Measurements from ENCODE around the gene CCNG2. TPM values are rescaled to one million over a fixed set of nuclear protein-coding genes. Genes with fewer than 3 reads are reported as not detected.

The CCNG2 gene
- total and polyA plus RNA-seq, 10 of the 15 experiments (the other 5 are each of a cell fraction or from before 2014, with no cell fraction given), result 1.9 to 70.6 (median 5.9) TPM

DNA sequence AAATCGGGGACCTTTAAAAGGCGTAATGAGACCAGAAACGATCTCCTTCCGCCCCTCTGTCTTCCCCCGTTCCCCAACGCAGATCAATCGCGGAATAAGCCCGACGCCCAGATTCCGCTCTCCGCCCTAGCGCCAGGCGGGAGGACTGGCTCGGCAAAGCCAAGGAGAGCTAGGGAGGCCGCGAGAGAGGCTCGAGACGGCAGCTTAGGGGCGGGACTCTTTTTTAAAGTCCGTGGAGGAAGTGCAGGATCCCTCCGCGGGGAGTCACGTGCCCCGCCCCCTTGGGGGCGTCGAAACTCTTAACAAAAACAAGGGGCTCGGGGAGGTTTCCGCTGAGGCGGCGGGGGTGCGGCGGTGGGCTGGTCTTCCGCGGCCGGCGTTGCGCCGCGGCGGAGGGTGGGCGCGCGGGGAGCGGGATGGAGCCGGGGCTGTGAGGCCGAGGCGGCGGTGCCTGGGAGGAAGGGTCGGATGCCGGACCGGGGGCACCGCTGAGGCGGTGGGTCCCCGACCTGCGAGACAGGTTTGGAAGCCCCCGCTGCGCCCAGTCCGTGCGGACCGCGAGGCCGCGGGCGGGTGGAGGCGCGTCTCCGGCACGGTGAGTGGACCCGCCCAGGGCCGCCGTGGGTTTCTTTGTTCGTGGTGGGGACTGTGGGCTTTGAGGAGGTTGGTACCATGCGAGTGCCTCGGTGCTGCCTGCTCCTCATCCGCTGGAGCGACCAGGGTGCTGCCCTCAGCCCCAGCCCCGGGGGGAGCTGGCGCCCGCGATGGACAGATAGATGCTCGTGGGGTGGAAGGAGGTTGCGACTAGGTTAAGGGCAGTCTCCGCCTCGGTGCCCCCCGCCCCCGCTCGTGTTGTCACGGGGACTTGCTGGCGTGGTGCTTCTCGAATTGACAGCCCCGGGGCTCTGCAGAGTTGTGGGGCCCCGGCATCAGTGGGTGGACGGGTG is at the start of gene CCNG2 (continued):
- TF ChIP-seq NR2F1 (conservative IDR thresholded peaks at IDR 0.05) (peak; percentile 67), GATAD2B (conservative IDR thresholded peaks at IDR 0.05; ENCODE audit: low read depth) (peak; percentile 89; the same call in 1 of the 2 replicates), TAF1 (IDR thresholded peaks at IDR 0.05; ENCODE audit: borderline replicate concordance, low read depth, low read length) (peak; percentile 59), ZNF274 (IDR thresholded peaks at IDR 0.05; ENCODE audit: insufficient read depth, insufficient read length) (no peak), MTA3 (IDR thresholded peaks at IDR 0.05; ENCODE audit: borderline replicate concordance, low read length) (no peak), TCF3 (IDR thresholded peaks at IDR 0.05; ENCODE audit: borderline replicate concordance, insufficient read depth, low read depth, low read length) (0 out of 2 replicates have a peak, but pooled peaks have one; percentile 42), TARDBP (IDR thresholded peaks at IDR 0.05; ENCODE audit: borderline replicate concordance) (peak; percentile 81), SMAD5 (IDR thresholded peaks at IDR 0.05; ENCODE audit: low read depth) (no peak), POLR2A (IDR thresholded peaks at IDR 0.05; ENCODE audit: low read depth, low read length) (peak; percentile 84), NR2C1 (IDR thresholded peaks at IDR 0.05) (0 out of 2 replicates have a peak, but pooled peaks have one; percentile 31), E2F4 (IDR thresholded peaks at IDR 0.05; ENCODE audit: low read depth, low read length) (no peak), SPI1 (IDR thresholded peaks at IDR 0.05; ENCODE audit: borderline replicate concordance, insufficient read depth, low read depth, low read length) (peak; percentile 33; the same call in 1 of the 2 replicates), BHLHE40 (IDR thresholded peaks at IDR 0.05; ENCODE audit: borderline replicate concordance in 1 of 2, low read depth in 2 of 2, low read length in 1 of 2) (peak; percentile 94 to 98), CREB1 (IDR thresholded peaks at IDR 0.05; ENCODE audit: low read depth) (peak; percentile 78; the same call in 1 of the 2 replicates), SP1 (IDR thresholded peaks at IDR 0.05; ENCODE audit: low read depth, low read length) (no peak), WRNIP1 (IDR thresholded peaks at IDR 0.05; ENCODE audit: borderline replicate concordance, low read depth, low read length) (no peak)
- TF ChIP-seq, protein P1, sequence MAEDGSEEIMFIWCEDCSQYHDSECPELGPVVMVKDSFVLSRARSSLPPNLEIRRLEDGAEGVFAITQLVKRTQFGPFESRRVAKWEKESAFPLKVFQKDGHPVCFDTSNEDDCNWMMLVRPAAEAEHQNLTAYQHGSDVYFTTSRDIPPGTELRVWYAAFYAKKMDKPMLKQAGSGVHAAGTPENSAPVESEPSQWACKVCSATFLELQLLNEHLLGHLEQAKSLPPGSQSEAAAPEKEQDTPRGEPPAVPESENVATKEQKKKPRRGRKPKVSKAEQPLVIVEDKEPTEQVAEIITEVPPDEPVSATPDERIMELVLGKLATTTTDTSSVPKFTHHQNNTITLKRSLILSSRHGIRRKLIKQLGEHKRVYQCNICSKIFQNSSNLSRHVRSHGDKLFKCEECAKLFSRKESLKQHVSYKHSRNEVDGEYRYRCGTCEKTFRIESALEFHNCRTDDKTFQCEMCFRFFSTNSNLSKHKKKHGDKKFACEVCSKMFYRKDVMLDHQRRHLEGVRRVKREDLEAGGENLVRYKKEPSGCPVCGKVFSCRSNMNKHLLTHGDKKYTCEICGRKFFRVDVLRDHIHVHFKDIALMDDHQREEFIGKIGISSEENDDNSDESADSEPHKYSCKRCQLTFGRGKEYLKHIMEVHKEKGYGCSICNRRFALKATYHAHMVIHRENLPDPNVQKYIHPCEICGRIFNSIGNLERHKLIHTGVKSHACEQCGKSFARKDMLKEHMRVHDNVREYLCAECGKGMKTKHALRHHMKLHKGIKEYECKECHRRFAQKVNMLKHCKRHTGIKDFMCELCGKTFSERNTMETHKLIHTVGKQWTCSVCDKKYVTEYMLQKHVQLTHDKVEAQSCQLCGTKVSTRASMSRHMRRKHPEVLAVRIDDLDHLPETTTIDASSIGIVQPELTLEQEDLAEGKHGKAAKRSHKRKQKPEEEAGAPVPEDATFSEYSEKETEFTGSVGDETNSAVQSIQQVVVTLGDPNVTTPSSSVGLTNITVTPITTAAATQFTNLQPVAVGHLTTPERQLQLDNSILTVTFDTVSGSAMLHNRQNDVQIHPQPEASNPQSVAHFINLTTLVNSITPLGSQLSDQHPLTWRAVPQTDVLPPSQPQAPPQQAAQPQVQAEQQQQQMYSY (CRISPR knock-in tag; IDR thresholded peaks at IDR 0.05), result no peak
- TF ChIP-seq, protein P2, sequence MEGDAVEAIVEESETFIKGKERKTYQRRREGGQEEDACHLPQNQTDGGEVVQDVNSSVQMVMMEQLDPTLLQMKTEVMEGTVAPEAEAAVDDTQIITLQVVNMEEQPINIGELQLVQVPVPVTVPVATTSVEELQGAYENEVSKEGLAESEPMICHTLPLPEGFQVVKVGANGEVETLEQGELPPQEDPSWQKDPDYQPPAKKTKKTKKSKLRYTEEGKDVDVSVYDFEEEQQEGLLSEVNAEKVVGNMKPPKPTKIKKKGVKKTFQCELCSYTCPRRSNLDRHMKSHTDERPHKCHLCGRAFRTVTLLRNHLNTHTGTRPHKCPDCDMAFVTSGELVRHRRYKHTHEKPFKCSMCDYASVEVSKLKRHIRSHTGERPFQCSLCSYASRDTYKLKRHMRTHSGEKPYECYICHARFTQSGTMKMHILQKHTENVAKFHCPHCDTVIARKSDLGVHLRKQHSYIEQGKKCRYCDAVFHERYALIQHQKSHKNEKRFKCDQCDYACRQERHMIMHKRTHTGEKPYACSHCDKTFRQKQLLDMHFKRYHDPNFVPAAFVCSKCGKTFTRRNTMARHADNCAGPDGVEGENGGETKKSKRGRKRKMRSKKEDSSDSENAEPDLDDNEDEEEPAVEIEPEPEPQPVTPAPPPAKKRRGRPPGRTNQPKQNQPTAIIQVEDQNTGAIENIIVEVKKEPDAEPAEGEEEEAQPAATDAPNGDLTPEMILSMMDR (IDR thresholded peaks at IDR 0.05 in 2 of 3, conservative IDR thresholded peaks at IDR 0.05 in 1 of 3; ENCODE audit: control insufficient read depth in 2 of 3, extremely low read depth in 1 of 3, insufficient read depth in 1 of 3, low read depth in 3 of 3, low read length in 3 of 3), result no peak
- TF ChIP-seq, protein P3, sequence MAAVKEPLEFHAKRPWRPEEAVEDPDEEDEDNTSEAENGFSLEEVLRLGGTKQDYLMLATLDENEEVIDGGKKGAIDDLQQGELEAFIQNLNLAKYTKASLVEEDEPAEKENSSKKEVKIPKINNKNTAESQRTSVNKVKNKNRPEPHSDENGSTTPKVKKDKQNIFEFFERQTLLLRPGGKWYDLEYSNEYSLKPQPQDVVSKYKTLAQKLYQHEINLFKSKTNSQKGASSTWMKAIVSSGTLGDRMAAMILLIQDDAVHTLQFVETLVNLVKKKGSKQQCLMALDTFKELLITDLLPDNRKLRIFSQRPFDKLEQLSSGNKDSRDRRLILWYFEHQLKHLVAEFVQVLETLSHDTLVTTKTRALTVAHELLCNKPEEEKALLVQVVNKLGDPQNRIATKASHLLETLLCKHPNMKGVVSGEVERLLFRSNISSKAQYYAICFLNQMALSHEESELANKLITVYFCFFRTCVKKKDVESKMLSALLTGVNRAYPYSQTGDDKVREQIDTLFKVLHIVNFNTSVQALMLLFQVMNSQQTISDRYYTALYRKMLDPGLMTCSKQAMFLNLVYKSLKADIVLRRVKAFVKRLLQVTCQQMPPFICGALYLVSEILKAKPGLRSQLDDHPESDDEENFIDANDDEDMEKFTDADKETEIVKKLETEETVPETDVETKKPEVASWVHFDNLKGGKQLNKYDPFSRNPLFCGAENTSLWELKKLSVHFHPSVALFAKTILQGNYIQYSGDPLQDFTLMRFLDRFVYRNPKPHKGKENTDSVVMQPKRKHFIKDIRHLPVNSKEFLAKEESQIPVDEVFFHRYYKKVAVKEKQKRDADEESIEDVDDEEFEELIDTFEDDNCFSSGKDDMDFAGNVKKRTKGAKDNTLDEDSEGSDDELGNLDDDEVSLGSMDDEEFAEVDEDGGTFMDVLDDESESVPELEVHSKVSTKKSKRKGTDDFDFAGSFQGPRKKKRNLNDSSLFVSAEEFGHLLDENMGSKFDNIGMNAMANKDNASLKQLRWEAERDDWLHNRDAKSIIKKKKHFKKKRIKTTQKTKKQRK (IDR thresholded peaks at IDR 0.05; ENCODE audit: low read depth, low read length), result no peak

Data from GM12878 (cell line).